ENCODE data around the gene SLC6A16.
A peak's percentile ranks its signal among the peaks of the same experiment; 100 is the strongest.

- TF ChIP-seq POLR2A (IDR thresholded peaks at IDR 0.05) (no peak), CTCF (IDR thresholded peaks at IDR 0.05) (peak in 1 of 4 experiments; percentile 8)
Observed at GRCh38 chr19:49347835-49348234, 22.8 kb upstream of the SLC6A16 start.
